GM12878 (cell line): ENCODE measurements around the gene SRRM3. TPM values are rescaled to one million over a fixed set of nuclear protein-coding genes. Genes with fewer than 3 reads are reported as not detected.

Experiments used
- CEBPZ ChIP-seq: fragments of 150-350 bp; IDR thresholded peaks from 2 replicates; pipeline ENCODE4 v1.6.1; 2016; ENCODE audit warnings: low read depth, low read length
- CTCF ChIP-seq, 3 experiments: IDR thresholded peaks in 2 of 3; conservative IDR thresholded peaks in 1 of 3; 2 replicates each; pipeline ENCODE4 v1.5.1; 2011; ENCODE audit warnings: low read depth in 3 of 3, low read length in 3 of 3, mild to moderate bottlenecking in 3 of 3, control low read depth in 2 of 3, moderate library complexity in 2 of 3, inconsistent platforms in 1 of 3, mixed read lengths in 1 of 3; ENCODE audit not compliant: control insufficient read depth in 2 of 3, insufficient read depth in 1 of 3; ENCODE audit errors: extremely low read depth in 1 of 3
- EP300 ChIP-seq, 2 experiments: fragments of 150-350 bp in 1 of 2; IDR thresholded peaks; 2 replicates each; pipeline ENCODE4 v1.6.1; 2011 to 2012; ENCODE audit warnings: low read depth in 2 of 2, low read length in 2 of 2, borderline replicate concordance in 1 of 2, improper control_type of control experiment in 1 of 2, inconsistent platforms in 1 of 2; ENCODE audit not compliant: control insufficient read depth in 1 of 2
- FOXK2 ChIP-seq: fragments of 450-650 bp; IDR thresholded peaks from 2 replicates; pipeline ENCODE4 v1.6.1; 2017; ENCODE audit warnings: mild to moderate bottlenecking, moderate library complexity
- GABPA ChIP-seq: IDR thresholded peaks from 2 replicates; pipeline ENCODE4 v1.6.1; 2014; ENCODE audit warnings: antibody characterized with exemption, low read depth, mild to moderate bottlenecking, inconsistent platforms
- GATAD2B ChIP-seq: fragments of 450-650 bp; conservative IDR thresholded peaks from 2 replicates; pipeline ENCODE4 v1.6.1; 2017; ENCODE audit warnings: low read depth, mild to moderate bottlenecking, moderate library complexity
- HDGF ChIP-seq: fragments of 450-650 bp; IDR thresholded peaks from 2 replicates; pipeline ENCODE4 v1.6.1; 2016; ENCODE audit warnings: antibody characterized with exemption
- IKZF1 ChIP-seq: fragments of 450-650 bp; conservative IDR thresholded peaks from 2 replicates; pipeline ENCODE4 v1.6.1; 2017; ENCODE audit warnings: antibody characterized with exemption, mild to moderate bottlenecking
- IKZF2 ChIP-seq, 2 experiments: fragments of 450-650 bp; IDR thresholded peaks; 2 replicates each; pipeline ENCODE4 v1.6.1; 2017; ENCODE audit warnings: mild to moderate bottlenecking in 2 of 2, moderate library complexity in 2 of 2
- KAT2A ChIP-seq: conservative IDR thresholded peaks from 2 replicates; pipeline ENCODE4 v1.6.1; 2011; ENCODE audit warnings: low read depth, low read length; ENCODE audit not compliant: control insufficient read depth
- MYB ChIP-seq: fragments of 150-350 bp; IDR thresholded peaks from 2 replicates; pipeline ENCODE4 v1.6.1; 2014; ENCODE audit warnings: mild to moderate bottlenecking, low read depth, low read length, borderline replicate concordance
- POU2F2 ChIP-seq: IDR thresholded peaks from 3 replicates; pipeline ENCODE4 v1.6.1; 2011; ENCODE audit warnings: low read depth, mild to moderate bottlenecking, low read length, borderline replicate concordance
- PRDM15 ChIP-seq: fragments of 450-650 bp; formaldehyde crosslinking; IDR thresholded peaks from 2 replicates; pipeline ENCODE4 v1.4.0; 2020; ENCODE audit warnings: mild to moderate bottlenecking, moderate library complexity
- RAD51 ChIP-seq: fragments of 450-650 bp; IDR thresholded peaks from 2 replicates; pipeline ENCODE4 v1.6.1; 2016; ENCODE audit warnings: moderate library complexity, mild to moderate bottlenecking, inconsistent platforms
- RB1 ChIP-seq: fragments of 450-650 bp; formaldehyde crosslinking; IDR thresholded peaks from 2 replicates; pipeline ENCODE4 v1.6.1; 2017; ENCODE audit warnings: mild to moderate bottlenecking, borderline replicate concordance
- RELA ChIP-seq: fragments of 450-650 bp; IDR thresholded peaks from 2 replicates; pipeline ENCODE4 v1.8.0; 2014; ENCODE audit warnings: borderline replicate concordance; ENCODE audit not compliant: partially characterized antibody
- SIN3A ChIP-seq: IDR thresholded peaks from 2 replicates; pipeline ENCODE4 v1.6.1; 2012; ENCODE audit warnings: low read depth, low read length, improper control_type of control experiment
- SRF ChIP-seq, 2 experiments: IDR thresholded peaks; 2 replicates each; pipeline ENCODE4 v1.6.1; 2011; ENCODE audit warnings: low read depth in 2 of 2, low read length in 2 of 2, mild to moderate bottlenecking in 1 of 2, moderate library complexity in 1 of 2
- SUPT20H ChIP-seq: IDR thresholded peaks from 2 replicates; pipeline ENCODE4 v1.6.1; 2011; ENCODE audit warnings: low read depth, mild to moderate bottlenecking, low read length, moderate library complexity, borderline replicate concordance; ENCODE audit not compliant: control insufficient read depth
- ZZZ3 ChIP-seq: IDR thresholded peaks from 2 replicates; pipeline ENCODE4 v1.6.1; 2011; ENCODE audit warnings: low read depth; ENCODE audit not compliant: control insufficient read depth, insufficient read length
- polyA plus RNA-seq, 11 experiments: library from polyadenylated mRNA; depleted of rRNA in 4 of 11; unstranded in 6 of 11; stranded (reverse) in 5 of 11; fragments of >200 nt; fragmentation: Nextera tagmentation in 4 of 11; fragmentation: Illumina TruSeq in 1 of 11; extraction: Ambion mirVana in 4 of 11; extraction: Trizol in 1 of 11; gene quantifications; 1 replicate in 1 of 11; 2 replicates in 10 of 11; pipeline versions ENCODE4 v1.2.1 to v1.2.3, GENCODE V29; 2011 to 2016; ENCODE audit warnings: inconsistent platforms in 2 of 11, missing spikeins in 2 of 11, low read depth in 1 of 11
- total RNA-seq, 4 experiments: library from RNA; depleted of rRNA in 3 of 4; stranded (reverse); fragments of >200 nt in 3 of 4; fragmentation: Illumina TruSeq in 1 of 4; extraction: Trizol in 1 of 4; gene quantifications; 2 replicates each; pipeline versions ENCODE4 v1.2.1 to v1.2.3, GENCODE V29; 2013 to 2021

The SRRM3 gene
- total and polyA plus RNA-seq, 10 of the 15 experiments (the other 5 are each of a cell fraction or from before 2014, with no cell fraction given), result 0.03 to 0.15 (median 0.05) TPM; not detected in 6

GRCh38 chr7:76201732-76202665 is at the start of gene SRRM3 (continued):
- TF ChIP-seq SUPT20H (no peak), FOXK2 (no peak), GABPA (no peak), RELA (peak; percentile 25), RB1 (peak; percentile 71; the same call in 1 of the 2 replicates), POU2F2 (no peak), CTCF (IDR thresholded peaks at IDR 0.05 in 2 of 3, conservative IDR thresholded peaks at IDR 0.05 in 1 of 3; ENCODE audit: control insufficient read depth in 2 of 3, extremely low read depth in 1 of 3, insufficient read depth in 1 of 3, low read depth in 3 of 3, low read length in 3 of 3) (peak; percentile 65 to 85 (median 69); a peak in 5 of 6 replicates), SRF (IDR thresholded peaks at IDR 0.05; ENCODE audit: low read depth in 2 of 2, low read length in 2 of 2) (no peak), PRDM15 (CRISPR knock-in tag) (no peak), MYB (no peak), SIN3A (peak; percentile 83; the same call in 1 of the 2 replicates), RAD51 (no peak), CEBPZ (no peak), IKZF1 (peak; percentile 52), HDGF (no peak), EP300 (IDR thresholded peaks at IDR 0.05; ENCODE audit: borderline replicate concordance in 1 of 2, control insufficient read depth in 1 of 2, low read depth in 2 of 2, low read length in 2 of 2) (no peak), IKZF2 (IDR thresholded peaks at IDR 0.05) (no peak), KAT2A (no peak), ZZZ3 (no peak), GATAD2B (no peak)
